AG10803 (cell line): ENCODE measurements around the gene PTPRG.

Experiments used
- DNase-seq: peaks from one replicate; pipeline ENCODE4 v3.0.0; 2010; ENCODE audit warnings: low read depth
- H3K4me3 ChIP-seq: 2 replicates; pipeline ENCODE4 v1.5.1; 2011; ENCODE audit warnings: mild to moderate bottlenecking, low read length, control low read depth
- TF ChIP-seq, protein P1 (sequence below): conservative IDR thresholded peaks from 2 replicates; pipeline ENCODE4 v1.5.1; 2011; ENCODE audit warnings: mild to moderate bottlenecking, low read length, control low read depth, inconsistent platforms

PTPRG gene

DNA sequence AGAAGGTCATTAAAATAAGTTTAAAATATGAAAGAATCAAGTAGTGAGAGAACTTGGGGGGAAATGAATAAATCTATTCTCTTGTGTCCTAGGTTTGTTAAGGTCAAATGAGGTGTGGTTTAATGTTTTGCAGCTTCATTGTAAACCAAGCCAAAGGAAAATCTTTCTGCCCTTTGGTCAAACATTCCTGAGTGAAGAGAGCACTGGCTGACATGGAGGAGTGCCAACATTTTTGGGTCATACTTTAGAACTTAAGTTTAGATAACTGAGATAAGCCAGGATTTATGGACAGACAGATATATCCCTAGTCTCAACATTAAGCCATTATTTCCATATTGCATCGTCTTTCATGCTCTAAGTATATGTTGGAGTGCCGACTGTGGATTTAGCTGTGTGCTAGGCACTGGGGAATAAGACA, 66.4 kb downstream of the PTPRG start:
- no peak overlapping the region for H3K4me3 ChIP-seq
- peak; percentile 93 for DNase-seq
- TF ChIP-seq, protein P1, sequence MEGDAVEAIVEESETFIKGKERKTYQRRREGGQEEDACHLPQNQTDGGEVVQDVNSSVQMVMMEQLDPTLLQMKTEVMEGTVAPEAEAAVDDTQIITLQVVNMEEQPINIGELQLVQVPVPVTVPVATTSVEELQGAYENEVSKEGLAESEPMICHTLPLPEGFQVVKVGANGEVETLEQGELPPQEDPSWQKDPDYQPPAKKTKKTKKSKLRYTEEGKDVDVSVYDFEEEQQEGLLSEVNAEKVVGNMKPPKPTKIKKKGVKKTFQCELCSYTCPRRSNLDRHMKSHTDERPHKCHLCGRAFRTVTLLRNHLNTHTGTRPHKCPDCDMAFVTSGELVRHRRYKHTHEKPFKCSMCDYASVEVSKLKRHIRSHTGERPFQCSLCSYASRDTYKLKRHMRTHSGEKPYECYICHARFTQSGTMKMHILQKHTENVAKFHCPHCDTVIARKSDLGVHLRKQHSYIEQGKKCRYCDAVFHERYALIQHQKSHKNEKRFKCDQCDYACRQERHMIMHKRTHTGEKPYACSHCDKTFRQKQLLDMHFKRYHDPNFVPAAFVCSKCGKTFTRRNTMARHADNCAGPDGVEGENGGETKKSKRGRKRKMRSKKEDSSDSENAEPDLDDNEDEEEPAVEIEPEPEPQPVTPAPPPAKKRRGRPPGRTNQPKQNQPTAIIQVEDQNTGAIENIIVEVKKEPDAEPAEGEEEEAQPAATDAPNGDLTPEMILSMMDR: no peak

DNA sequence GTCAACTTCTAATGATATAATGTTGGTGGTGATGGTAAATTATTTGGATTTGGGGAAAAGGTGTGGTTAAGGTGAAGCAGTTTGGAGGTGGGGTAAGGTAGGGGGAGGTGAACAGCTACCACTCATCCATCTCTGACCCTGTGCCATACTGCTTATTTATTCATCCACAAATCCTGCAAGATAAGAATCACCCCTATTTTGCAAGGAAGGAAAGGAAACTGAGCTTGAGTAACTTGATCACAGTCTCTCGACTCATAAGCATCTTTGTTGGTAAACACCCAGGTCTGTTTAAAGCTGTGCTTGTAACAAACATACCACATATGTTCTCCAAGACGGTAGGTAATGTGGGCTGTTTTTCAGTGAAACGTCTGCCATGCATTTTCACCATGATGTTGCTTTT, 67.3 kb downstream of the PTPRG start:
- no peak for DNase-seq
- H3K4me3 ChIP-seq: no peak overlapping the region
- TF ChIP-seq, protein P1: no peak

DNA sequence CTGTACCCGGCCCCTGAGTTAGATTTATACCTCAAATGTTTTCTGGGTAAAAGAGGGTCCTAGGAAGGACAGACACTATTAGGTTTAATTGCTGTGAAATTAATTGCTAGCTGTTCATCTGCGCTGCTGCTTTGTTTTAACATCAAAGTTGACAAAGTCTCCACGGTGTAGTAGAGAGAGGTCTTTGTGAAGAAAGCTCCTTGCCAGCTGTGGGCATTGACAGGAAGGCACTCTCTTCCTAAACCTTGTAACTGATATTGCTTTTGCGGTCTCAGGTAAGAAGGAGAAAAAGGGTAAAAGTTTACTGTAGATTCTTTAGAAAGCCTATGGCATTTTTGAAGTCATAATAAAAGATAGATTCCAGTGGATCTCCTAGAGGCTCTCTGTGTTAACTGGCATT, 68.1 kb downstream of the PTPRG start:
- TF ChIP-seq, protein P1: no peak
- no peak overlapping the region for H3K4me3 ChIP-seq

DNA sequence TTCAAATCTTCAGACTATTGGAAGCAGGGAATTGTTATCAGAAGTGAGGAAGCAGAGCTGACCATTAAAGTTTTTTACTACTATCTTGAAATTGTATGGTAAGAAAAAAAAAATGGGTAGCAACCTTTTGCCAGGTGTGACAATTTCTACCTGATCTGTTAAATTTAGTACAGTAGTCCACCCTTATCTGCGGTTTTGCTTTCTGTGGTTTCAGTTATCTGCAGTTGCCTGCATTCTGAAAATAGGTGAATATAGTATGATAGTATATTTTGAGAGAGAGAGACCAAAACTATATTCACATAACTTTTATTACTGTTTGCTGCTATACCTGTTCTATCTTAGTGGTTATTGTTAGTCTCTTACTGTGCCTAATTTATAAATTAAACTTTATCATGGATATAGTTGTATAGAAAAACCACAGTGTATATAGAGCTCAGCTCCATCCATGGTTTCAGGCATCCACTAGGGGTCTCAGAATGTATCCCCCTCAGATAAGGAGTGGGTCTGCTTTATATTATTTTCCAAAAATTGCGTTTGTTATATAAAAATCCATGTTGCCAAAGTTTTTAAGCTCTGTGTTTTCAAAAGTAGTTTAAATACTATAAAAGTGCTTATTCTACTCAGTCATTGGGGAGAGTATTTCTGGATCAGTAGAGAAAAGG, 69.9 kb downstream of the PTPRG start:
- H3K4me3 ChIP-seq: no peak overlapping the region
- TF ChIP-seq, protein P1: no peak
- no peak for DNase-seq

More for the DNA sequence above, 68.1 kb downstream of the PTPRG start:
- DNase-seq: no peak

DNA sequence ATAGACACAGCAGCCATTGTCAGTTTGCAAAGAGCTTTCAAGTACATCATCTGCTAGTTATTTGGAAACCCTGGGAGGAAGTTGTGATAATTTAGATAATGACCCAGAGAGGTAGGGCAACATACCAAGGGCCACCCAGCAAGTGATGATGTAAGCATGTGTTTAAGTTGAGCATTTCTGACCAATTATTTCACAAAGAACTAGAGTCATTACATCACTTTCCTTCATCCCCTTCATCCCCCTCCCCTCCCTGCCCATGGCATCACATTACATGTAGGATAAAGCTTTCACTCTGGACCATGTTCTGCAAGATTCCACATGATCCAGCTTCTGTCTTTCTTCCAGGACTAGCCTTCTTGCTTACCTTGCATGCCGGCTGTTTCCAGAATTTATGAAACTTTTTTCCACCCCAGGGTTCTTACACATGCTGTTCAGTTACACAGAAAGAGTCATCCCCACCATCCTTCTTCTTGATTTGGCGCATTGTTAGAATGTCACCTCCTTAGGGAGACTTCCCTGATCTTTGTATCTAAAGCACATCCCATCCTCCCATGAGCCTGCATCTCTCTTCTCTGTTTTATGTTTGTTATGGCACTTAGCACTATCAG, 71.3 kb downstream of the PTPRG start:
- H3K4me3 ChIP-seq: no peak overlapping the region
- peak; percentile 29 for DNase-seq
- TF ChIP-seq, protein P1: no peak

DNA sequence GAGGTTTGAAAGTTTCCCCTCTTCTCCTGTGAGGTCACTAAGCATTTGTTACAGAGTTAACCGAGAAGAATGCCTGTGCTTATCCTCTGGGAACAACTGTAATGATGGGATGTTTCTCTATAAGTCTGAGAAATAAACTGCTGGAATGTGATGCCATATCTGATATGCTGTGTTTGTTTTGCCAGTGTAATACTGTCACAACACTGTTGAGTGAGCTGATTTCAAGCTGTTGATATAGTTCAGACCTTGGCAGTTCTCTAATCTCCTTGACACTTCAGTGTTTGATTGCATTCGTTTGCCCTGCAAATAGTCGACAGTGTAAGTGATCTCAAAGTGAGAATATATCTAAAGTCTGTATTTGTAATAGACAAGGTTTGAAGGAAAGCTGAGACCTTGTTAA, 73.3 kb downstream of the PTPRG start:
- TF ChIP-seq, protein P1: no peak
- no peak overlapping the region for H3K4me3 ChIP-seq
- peak; percentile 4 for DNase-seq
